GM12875 (cell line): Measurements from ENCODE around the gene GABARAP.

Experiments
- H3K4me3 ChIP-seq: one replicate; pipeline ENCODE4 v1.5.1; 2011; ENCODE audit warnings: low read depth, low read length, control low read depth
- CTCF ChIP-seq: IDR thresholded peaks from 2 replicates; pipeline ENCODE4 v1.5.1; 2011; ENCODE audit warnings: low read depth, mild to moderate bottlenecking, control low read depth, inconsistent platforms, low read length, moderate library complexity, borderline replicate concordance; ENCODE audit not compliant: insufficient read depth

Gene GABARAP

DNA sequence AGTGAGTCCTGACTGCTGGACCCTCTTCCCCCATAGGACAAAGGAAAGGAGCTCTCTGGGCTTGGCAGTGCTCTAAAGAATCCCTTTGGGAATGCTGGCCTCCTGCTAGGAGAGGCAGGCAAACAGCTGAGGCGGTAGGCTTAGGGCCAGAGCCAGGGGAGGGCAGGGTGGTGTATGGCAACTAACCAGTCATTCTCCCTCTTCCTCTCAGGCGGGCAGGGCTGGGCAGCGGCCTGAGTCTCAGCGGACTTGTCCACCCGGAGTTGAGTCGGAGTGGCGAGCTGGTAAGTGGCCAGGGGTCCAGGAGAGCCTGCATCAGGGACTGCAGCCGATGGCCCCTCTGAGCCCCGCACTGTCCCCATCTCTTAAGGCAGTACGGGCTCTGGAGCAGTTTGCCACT, 18.1 kb downstream of the GABARAP start:
- no peak for TF ChIP-seq CTCF

DNA sequence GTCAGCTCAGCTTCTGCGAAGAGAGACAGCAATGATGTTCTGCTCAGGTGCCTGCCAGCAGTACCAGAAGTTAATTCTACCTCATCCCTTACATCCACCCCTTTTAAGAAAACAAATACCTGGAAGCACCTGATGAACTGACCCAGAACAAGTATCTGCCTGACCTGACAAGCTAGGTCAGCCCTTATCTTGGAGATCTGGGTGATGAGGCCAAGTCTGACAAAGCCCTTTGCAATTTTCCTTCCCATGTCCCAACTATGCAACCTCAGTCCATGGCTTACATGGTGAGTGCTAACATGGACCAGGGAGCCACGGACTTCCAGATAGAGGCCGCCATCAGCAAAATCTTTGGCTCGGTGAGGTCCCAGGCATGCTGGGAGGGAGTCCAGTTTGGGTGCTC, 18.9 kb downstream of the GABARAP start:
- no peak for TF ChIP-seq CTCF
- H3K4me3 ChIP-seq: no peak overlapping the region

More for the DNA sequence above, 18.1 kb downstream of the GABARAP start:
- H3K4me3 ChIP-seq: no peak overlapping the region

DNA sequence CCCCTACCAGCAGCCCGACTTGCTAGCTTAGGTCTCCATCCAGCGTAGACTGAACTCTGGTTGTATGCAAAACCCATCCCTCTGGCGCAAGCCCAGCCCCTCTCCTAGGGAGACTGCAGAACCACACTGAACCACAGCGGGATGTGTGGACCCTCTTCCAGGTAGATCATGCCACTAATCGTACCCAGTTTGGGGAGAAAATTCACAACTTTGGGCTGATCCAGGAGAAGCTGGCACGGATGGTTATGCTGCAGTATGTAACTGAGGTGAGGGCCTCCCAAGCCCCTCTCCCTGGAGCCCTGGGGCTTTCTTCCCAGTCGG, 19.3 kb downstream of the GABARAP start:
- no peak overlapping the region for H3K4me3 ChIP-seq
- TF ChIP-seq CTCF: no peak

DNA sequence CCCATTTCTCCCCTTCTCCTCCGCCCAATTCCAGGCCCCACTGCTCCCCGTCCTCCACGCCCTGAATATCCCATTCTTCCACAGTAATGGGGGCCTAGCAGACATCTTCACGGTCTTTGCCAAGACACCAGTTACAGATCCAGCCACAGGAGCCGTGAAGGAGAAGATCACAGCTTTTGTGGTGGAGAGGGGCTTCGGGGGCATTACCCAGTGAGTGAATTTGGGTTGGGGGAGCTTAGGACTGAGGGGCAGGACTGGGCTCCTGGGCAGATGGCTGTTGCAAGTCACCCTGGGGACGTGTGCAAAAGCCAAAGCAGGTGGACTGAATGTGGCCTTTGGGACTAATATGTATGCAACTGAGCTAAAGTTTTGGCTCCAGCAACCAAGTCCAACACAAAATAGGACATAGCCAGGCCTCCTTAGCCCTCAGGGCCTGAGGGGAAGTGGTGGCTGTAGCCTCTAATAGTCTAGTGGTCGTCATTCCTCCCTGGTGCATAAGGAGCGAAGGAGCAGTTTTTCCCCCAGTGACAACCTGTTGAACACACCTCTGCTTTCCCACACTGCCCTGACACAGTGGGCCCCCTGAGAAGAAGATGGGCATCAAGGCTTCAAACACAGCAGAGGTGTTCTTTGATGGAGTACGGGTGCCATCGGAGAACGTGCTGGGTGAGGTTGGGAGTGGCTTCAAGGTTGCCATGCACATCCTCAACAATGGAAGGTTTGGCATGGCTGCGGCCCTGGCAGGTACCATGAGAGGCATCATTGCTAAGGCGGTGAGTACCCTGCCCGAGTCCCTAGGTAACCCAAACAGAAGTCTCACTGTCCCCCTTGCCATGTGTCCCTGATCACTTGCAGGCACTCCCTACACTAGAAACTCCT, 19.9 kb downstream of the GABARAP start:
- TF ChIP-seq CTCF: no peak
- H3K4me3 ChIP-seq: no peak overlapping the region

DNA sequence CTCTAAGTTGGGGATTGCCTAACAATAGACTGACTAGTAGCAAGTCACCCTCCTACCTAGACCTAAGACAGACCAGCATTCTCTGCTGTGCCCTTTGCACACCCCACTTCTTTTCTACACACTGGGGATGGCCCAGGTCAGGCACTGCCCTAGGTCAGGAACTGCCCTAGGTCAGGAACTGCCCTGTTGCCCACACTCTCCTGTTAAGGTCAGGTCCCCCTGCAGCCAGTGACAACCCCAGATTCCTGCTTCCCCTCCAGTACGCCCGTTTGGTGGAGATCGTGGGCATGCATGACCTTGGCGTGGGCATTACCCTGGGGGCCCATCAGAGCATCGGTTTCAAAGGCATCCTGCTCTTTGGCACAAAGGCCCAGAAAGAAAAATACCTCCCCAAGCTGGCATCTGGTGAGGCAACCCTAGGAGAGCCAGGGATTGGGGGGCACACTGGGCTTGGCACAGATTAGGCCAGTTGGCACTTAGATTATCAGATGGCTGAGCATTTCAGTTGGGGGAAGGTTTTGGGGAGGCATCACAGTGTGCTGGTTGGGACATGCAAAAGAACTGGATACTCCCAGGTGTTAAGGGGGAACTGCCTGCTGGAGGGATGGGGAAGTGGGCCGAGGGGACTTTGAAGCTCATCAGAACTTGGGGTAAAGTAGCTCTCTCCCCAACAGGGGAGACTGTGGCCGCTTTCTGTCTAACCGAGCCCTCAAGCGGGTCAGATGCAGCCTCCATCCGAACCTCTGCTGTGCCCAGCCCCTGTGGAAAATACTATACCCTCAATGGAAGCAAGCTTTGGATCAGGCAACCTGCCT, 20.8 kb downstream of the GABARAP start:
- H3K4me3 ChIP-seq: no peak overlapping the region
- no peak for TF ChIP-seq CTCF

DNA sequence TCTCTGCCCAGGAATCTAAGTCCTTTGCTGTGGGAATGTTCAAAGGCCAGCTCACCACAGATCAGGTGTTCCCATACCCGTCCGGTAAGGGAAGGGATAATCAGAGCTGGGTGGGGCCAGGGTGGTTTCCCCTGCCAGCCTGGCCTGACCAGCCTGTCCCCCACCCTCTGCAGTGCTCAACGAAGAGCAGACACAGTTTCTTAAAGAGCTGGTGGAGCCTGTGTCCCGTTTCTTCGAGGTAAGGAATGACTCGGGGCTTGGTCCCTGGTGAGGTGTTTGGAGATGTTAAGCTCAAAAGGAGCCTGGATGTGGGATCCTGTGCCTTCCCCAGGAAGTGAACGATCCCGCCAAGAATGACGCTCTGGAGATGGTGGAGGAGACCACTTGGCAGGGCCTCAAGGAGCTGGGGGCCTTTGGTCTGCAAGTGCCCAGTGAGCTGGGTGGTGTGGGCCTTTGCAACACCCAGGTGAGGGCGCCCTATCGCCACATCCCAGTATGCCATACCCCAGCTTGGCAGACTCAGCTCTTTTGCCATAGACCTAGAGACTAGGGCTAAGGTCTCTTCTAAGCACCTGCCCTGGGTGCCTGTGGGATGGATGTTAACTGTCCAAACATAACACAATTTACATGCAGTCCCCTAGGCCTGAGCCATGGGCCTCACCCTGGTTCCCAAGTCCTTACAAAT, 21.5 kb downstream of the GABARAP start:
- TF ChIP-seq CTCF: peak; percentile 60

More for the DNA sequence above, 21.5 kb downstream of the GABARAP start:
- peak overlapping the region; percentile 90 for H3K4me3 ChIP-seq
